Measurements from ENCODE around the gene ANXA10.
"Not testable (repeated sequence)": the region's sequence is repeated elsewhere in the genome, so short reads cannot be mapped to it uniquely, and the experiment has no call there.

Gene ANXA10

GRCh38 chr4:168118116-168118655, 25.8 kb downstream of the ANXA10 start:
- DNase-seq (ENCODE audit: low spot score), result no peak

- no peak for DNase-seq (ENCODE audit: low spot score)
These were observed 26.8 kb downstream of the ANXA10 start for GRCh38 chr4:168119100-168119499.

- DNase-seq (ENCODE audit: low spot score), result no peak
These were observed 27.6 kb downstream of the ANXA10 start for GRCh38 chr4:168119890-168120289.

- no peak for DNase-seq (ENCODE audit: low spot score)
These were observed 28.5 kb downstream of the ANXA10 start for GRCh38 chr4:168120811-168121210.

GRCh38 chr4:168124008-168124641, 31.8 kb downstream of the ANXA10 start:
- no peak for DNase-seq (ENCODE audit: low spot score)

- DNase-seq (ENCODE audit: low spot score), result no peak
These were observed 34.6 kb downstream of the ANXA10 start for GRCh38 chr4:168126952-168127351.

- no peak for DNase-seq (ENCODE audit: low spot score)
These were observed 36.3 kb downstream of the ANXA10 start for GRCh38 chr4:168128601-168129000.

- no peak for DNase-seq (ENCODE audit: low spot score)
These were observed 36.9 kb downstream of the ANXA10 start for GRCh38 chr4:168129046-168129772.

- DNase-seq (ENCODE audit: low spot score), result no peak
These were observed 37.5 kb downstream of the ANXA10 start for GRCh38 chr4:168129802-168130201.

- no peak for DNase-seq (ENCODE audit: low spot score)
These were observed 38.9 kb downstream of the ANXA10 start for GRCh38 chr4:168131196-168131595.

GRCh38 chr4:168134651-168135050, 42.3 kb downstream of the ANXA10 start:
- DNase-seq (ENCODE audit: low spot score), result no peak

GRCh38 chr4:168135860-168136259, 43.5 kb downstream of the ANXA10 start:
- DNase-seq (ENCODE audit: low spot score), result not testable (repeated sequence)

GRCh38 chr4:168137695-168138094, 45.4 kb downstream of the ANXA10 start:
- not testable (repeated sequence) for DNase-seq (ENCODE audit: low spot score)

- no peak for DNase-seq (ENCODE audit: low spot score)
These were observed 45.8 kb downstream of the ANXA10 start for GRCh38 chr4:168138143-168138542.

- no peak for DNase-seq (ENCODE audit: low spot score)
These were observed 47.0 kb downstream of the ANXA10 start for GRCh38 chr4:168139336-168139735.

GRCh38 chr4:168141733-168142132, 49.4 kb downstream of the ANXA10 start:
- DNase-seq (ENCODE audit: low spot score), result no peak

- DNase-seq (ENCODE audit: low spot score), result no peak
These were observed 51.3 kb downstream of the ANXA10 start for GRCh38 chr4:168143601-168144000.

GRCh38 chr4:168150420-168151050, 58.2 kb downstream of the ANXA10 start:
- no peak for DNase-seq (ENCODE audit: low spot score)

- no peak for DNase-seq (ENCODE audit: low spot score)
These were observed 59.0 kb downstream of the ANXA10 start for GRCh38 chr4:168151327-168151726.

- DNase-seq (ENCODE audit: low spot score), result no peak
These were observed 60.6 kb downstream of the ANXA10 start for GRCh38 chr4:168152837-168153500.

GRCh38 chr4:168153596-168154440, 61.5 kb downstream of the ANXA10 start:
- DNase-seq (ENCODE audit: low spot score), result peak; percentile 79

Data from left forelimb (tissue), 1 donor.